ENCODE data around the gene FAM25A.

FAM25A gene

GRCh38 chr10:87060280-87060928 is 40.3 kb downstream of the FAM25A start:
- no peak for DNase-seq (ENCODE audit: low read depth, low spot score)

GRCh38 chr10:87064651-87065050 is 44.6 kb downstream of the FAM25A start:
- no peak for DNase-seq (ENCODE audit: low read depth, low spot score)

DNA sequence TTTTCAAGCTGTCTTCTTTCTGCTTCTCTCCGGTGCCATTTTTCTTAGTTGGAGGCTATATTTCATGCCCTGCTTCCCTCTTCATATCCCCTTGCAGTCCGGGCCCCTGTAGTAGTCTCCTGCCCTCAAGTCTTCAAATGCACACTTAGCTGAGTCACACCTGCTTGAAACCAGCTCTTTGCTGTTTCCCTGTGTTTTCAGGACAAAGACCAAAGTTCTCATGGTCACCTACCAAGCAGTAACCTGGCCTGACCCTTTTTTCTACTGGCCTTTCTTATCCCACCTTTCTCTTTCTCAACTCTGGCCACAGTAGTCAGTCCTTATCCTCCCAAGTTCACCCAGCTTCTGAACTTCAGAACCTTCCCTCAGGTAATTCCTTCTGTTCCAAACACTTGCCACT is 46.1 kb downstream of the FAM25A start:
- no peak for DNase-seq (ENCODE audit: low read depth, low spot score)

GRCh38 chr10:87066865-87067264 is 46.8 kb downstream of the FAM25A start:
- DNase-seq (ENCODE audit: low read depth, low spot score) = no peak

DNA sequence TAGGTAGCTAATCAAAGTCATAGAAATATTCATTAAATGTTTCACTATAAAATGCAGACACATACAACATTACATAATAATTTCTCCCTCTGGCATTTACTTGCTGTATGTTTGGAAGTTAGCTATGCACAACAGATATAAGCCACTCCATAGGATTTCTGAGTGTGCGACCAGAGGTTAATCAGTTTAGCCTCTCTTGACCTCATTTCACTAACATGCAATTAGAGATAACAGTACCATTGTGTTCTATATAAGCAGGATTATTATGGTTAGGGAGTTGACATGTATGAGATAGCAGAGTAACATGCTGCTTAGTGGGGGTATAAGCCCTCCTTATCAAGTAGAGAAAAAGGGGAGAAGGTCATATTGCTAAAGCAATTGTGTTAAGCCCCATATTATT is 48.2 kb downstream of the FAM25A start:
- DNase-seq (ENCODE audit: low read depth, low spot score) = no peak

GRCh38 chr10:87072449-87072848 is 52.4 kb downstream of the FAM25A start:
- DNase-seq (ENCODE audit: low read depth, low spot score) = no peak
